SJSA1 (cell line): ENCODE results near the gene IFI44. TPM values are rescaled to one million over a fixed set of nuclear protein-coding genes. Genes with fewer than 3 reads are reported as not detected.

Source experiments
- DNase-seq, 2 experiments: peaks; one replicate each; pipeline ENCODE4 v3.0.0-alpha.2; 2015 to 2020; ENCODE audit warnings: low spot score in 2 of 2, low read depth in 1 of 2
- H3K27ac ChIP-seq: fragments of 250-450 bp; sonication (Bioruptor Pico); 2 replicates; pipeline ENCODE4 v1.5.1; 2020; ENCODE audit warnings: mild to moderate bottlenecking, moderate library complexity
- H3K27me3 ChIP-seq: fragments of 250-450 bp; sonication (Bioruptor Pico); replicated peaks from 2 replicates; pipeline ENCODE4 v1.5.1; 2020; ENCODE audit warnings: mild to moderate bottlenecking, moderate library complexity
- H3K36me3 ChIP-seq: fragments of 250-450 bp; sonication (Bioruptor Pico); 2 replicates; pipeline ENCODE4 v1.5.1; 2020; ENCODE audit warnings: mild to moderate bottlenecking
- H3K4me1 ChIP-seq: fragments of 250-450 bp; sonication (Bioruptor Pico); replicated peaks from 2 replicates; pipeline ENCODE4 v1.6.1; 2021; ENCODE audit warnings: mild to moderate bottlenecking
- H3K4me3 ChIP-seq: fragments of 250-450 bp; sonication (Bioruptor Pico); 2 replicates; pipeline ENCODE4 v1.5.1; 2020; ENCODE audit warnings: mild to moderate bottlenecking
- H3K9me3 ChIP-seq: fragments of 250-450 bp; sonication (Bioruptor Pico); replicated peaks from 2 replicates; pipeline ENCODE4 v1.5.1; 2020; ENCODE audit warnings: mild to moderate bottlenecking
- total RNA-seq: library from RNA; depleted of rRNA; stranded (reverse); fragments of >200 nt; shearing (Covaris generic); gene quantifications from 2 replicates; pipeline ENCODE4 v1.2.3, GENCODE V29; 2014

Gene IFI44
- total RNA-seq, 1 experiment from 2014 or later: 29.8 TPM

DNA sequence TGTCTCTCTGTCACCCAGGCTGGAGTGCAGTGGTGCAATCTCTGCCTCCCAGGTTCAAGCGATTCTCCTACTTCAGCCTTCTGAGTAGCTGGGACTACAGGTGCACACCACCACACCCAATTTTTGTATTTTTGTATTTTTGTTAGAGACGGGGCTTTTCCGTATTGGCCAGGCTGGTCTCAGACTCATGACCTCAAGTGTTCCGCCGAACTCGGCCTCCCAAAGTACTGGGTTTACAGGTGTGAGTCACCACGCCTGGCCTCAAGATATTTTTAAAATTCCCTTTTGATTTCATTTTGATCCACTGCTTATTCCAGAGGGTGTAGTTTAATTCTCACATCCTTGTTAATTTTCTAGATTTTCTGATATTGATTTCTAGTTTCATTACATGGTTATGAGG lies 25.6 kb upstream of the IFI44 start:
- H3K4me1 ChIP-seq: peaks cover 20% of the 10 kb centered on the region
- H3K27ac ChIP-seq: no peak overlapping the region
- H3K27me3 ChIP-seq: no peaks in the 10 kb centered on the region
- DNase-seq: no peak
- no peak overlapping the region for H3K4me3 ChIP-seq
- no peaks in the 10 kb centered on the region for H3K36me3 ChIP-seq
- H3K9me3 ChIP-seq: no peaks in the 10 kb centered on the region

DNA sequence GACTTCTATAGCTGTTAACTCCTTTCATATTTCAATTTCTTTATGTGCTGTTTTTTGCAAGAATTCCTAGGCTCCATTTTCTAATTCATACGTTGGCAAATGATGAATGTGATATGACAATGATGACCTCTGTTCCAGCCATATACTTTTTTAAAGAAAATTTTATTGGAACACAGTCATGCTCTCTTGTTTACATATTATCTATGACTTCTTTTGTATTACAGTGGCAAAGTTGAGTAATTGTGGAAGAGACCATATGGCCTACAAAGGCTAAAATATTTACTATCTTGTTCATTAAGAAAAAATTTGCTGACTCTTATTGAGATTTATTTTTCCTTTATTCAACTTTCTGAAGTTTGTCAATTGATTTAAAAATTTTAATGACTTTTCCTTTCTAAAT lies 22.3 kb upstream of the IFI44 start:
- Histone ChIP-seq H3K4me3 (no peak overlapping the region), H3K9me3 (no peaks in the 10 kb centered on the region), H3K27ac (no peak overlapping the region), H3K36me3 (no peaks in the 10 kb centered on the region), H3K27me3 (no peaks in the 10 kb centered on the region), H3K4me1 (peaks cover 3% of the 10 kb centered on the region; the same call in 1 of the 2 replicates)
- no peak for DNase-seq

DNA sequence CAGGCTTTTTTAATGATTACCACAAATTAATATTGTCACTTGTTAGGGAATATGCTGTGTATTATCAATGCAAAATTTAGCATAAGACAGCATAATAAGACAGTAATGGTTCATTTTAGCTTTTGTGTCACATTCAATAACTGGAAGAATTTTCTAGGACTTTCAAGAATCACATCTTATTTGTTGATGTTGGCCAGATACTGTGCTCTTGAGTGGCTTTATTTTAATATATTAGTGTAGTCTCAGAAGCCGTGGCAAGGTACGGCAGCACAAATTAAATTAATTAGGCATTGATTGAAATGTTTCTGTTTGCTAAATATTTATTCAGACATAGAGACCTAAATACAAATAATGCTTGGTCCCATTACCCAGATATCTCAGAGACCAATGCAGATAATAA lies 19.0 kb upstream of the IFI44 start:
- DNase-seq: no peak
- Histone ChIP-seq H3K9me3 (no peaks in the 10 kb centered on the region), H3K4me3 (no peak overlapping the region), H3K36me3 (no peaks in the 10 kb centered on the region), H3K27me3 (no peaks in the 10 kb centered on the region), H3K4me1 (peaks cover 3% of the 10 kb centered on the region; the same call in 1 of the 2 replicates), H3K27ac (no peak overlapping the region)

DNA sequence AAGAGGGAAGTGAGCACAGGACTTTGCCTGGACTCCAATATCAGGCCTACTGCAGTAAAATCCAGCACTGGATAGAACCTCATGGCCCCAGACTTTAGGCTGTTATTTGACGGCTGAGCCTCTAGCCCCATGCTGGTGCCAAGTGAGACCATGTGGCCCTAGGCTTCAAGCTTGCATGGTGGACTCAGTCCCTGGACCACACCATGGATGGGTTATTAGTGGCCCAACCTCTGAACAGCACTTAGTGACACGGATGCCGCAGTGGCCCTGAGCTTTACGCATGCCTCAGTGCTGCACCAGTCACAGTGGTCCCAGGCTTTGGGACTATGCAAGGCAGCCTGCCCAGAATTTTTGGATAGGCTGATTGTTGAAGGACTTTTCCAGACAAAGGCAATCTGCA lies 16.4 kb upstream of the IFI44 start:
- DNase-seq: no peak
- Histone ChIP-seq H3K9me3 (no peaks in the 10 kb centered on the region), H3K27me3 (no peaks in the 10 kb centered on the region; the same call in 1 of the 2 replicates), H3K36me3 (no peaks in the 10 kb centered on the region), H3K4me3 (no peak overlapping the region), H3K4me1 (no peaks in the 10 kb centered on the region), H3K27ac (no peak overlapping the region)

DNA sequence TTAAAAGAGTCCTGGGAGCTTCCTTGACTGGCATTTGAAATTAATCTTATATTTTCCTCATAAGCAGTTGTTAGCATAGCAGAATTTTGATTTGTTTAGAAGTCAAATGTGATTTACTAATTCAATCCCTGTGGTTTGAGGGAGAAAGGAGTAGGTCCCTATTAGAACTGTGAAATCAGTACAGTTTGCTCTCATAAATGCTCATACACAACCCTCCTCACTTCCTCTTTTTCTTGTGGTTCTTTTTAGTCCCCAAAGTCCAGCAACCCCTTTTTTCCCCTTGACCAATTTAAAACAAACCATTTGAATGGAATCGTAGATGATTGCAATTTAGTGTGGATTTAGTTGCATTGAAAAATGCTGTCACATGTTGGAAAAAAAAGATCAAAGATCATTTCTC lies 9.2 kb upstream of the IFI44 start:
- Histone ChIP-seq H3K27me3 (no peaks in the 10 kb centered on the region; the same call in 1 of the 2 replicates), H3K9me3 (no peaks in the 10 kb centered on the region), H3K4me1 (no peaks in the 10 kb centered on the region), H3K36me3 (no peaks in the 10 kb centered on the region), H3K27ac (no peak overlapping the region), H3K4me3 (no peak overlapping the region)
- DNase-seq: no peak

DNA sequence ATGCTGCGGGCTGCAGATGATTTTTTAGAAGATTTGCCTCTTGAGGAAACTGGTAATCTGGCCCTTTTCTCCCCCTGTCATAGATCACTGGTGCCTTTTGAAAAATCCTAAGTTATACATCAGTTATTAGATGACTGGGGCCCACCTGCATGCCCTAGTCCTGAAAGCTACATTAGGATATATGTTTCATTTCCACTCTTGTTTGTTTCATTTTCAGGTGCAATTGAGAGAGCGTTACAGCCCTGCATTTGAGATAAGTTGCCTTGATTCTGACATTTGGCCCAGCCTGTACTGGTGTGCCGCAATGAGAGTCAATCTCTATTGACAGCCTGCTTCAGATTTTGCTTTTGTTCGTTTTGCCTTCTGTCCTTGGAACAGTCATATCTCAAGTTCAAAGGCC lies 8.1 kb upstream of the IFI44 start:
- Histone ChIP-seq H3K4me1 (no peaks in the 10 kb centered on the region), H3K9me3 (no peaks in the 10 kb centered on the region), H3K4me3 (no peak overlapping the region), H3K36me3 (no peaks in the 10 kb centered on the region), H3K27me3 (no peaks in the 10 kb centered on the region; the same call in 1 of the 2 replicates), H3K27ac (no peak overlapping the region)
- DNase-seq: no peak

DNA sequence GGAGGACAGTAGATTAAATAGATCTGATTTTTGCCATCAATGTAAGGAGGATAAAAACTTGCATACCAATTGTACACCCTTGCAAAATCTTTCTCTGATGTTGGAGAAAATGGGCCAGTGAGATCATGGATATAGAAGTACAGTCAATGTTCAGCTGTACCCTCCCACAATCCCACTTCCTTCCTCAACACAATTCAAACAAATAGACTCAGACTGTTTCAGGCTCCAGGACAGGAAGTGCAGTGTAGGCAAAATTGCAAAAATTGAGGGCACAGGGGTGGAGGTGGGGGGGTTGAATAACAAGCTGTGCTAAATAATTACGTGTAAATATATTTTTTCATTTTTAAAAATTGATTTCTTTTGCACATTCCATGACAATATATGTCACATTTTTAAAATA lies 3.9 kb upstream of the IFI44 start:
- H3K4me3 ChIP-seq: no peak overlapping the region
- H3K27me3 ChIP-seq: no peaks in the 10 kb centered on the region
- H3K4me1 ChIP-seq: peaks cover 4% of the 10 kb centered on the region; the same call in 1 of the 2 replicates
- DNase-seq: no peak
- no peaks in the 10 kb centered on the region for H3K9me3 ChIP-seq
- H3K27ac ChIP-seq: no peak overlapping the region
- no peaks in the 10 kb centered on the region for H3K36me3 ChIP-seq

DNA sequence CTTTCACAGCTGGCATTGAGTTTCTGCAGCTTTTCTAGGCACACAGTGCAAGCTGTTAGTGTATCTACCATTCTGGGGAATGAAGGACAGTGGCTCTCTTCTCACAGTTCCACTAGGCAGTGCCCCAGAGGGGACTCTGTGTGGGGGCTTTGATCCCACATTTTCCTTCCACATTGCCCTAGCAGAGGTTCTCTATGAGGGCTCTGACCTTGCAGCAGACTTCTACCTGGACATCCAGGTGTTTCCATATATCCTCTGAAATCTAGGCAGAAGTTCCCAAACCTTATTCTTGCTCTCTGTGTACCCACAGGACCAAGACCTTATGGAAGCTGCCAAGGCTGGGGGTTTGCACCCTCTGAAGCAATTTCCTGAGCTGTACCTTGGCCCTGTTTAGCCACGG lies 2.4 kb upstream of the IFI44 start:
- H3K9me3 ChIP-seq: no peaks in the 10 kb centered on the region
- peaks cover 13% of the 10 kb centered on the region for H3K4me1 ChIP-seq
- no peaks in the 10 kb centered on the region for H3K27me3 ChIP-seq
- no peak overlapping the region for H3K27ac ChIP-seq
- H3K4me3 ChIP-seq: no peak overlapping the region
- peaks cover 3% of the 10 kb centered on the region; the same call in 1 of the 2 replicates for H3K36me3 ChIP-seq
- no peak for DNase-seq

DNA sequence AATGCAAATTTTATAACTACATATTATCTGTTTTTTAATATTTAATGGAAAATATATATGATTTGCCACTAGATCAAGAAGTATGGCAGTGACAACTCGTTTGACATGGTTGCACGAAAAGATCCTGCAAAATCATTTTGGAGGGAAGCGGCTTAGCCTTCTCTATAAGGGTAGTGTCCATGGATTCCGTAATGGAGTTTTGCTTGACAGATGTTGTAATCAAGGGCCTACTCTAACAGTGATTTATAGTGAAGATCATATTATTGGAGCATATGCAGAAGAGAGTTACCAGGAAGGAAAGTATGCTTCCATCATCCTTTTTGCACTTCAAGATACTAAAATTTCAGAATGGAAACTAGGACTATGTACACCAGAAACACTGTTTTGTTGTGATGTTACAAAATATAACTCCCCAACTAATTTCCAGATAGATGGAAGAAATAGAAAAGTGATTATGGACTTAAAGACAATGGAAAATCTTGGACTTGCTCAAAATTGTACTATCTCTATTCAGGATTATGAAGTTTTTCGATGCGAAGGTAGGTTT lies 556 bp downstream of the IFI44 start:
- Histone ChIP-seq H3K4me3 (peak overlapping the region; percentile 32), H3K4me1 (peaks cover 17% of the 10 kb centered on the region), H3K27ac (peak overlapping the region; percentile 34), H3K9me3 (no peaks in the 10 kb centered on the region), H3K27me3 (no peaks in the 10 kb centered on the region), H3K36me3 (peaks cover 3% of the 10 kb centered on the region)
- DNase-seq: peak in 1 of 2 experiments; percentile 44

DNA sequence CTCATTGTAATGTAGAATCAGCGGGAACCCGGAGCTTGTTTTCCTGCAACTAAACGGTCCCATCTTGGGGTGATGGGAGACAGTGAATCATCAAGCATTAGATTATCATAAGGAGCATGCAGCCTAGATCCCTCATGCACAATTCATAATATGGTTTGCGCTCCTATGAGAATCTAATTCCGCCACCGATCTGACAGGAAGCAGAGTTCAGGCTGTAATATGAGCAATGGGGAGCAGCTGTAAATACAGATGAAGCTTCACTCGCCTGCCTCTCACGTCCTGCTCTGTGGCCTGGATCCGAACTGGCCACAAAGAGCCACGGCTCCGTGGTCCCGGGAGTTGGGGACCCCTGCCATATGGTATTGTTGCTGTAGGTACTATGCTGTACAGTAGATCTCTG lies 1.6 kb downstream of the IFI44 start:
- H3K4me3 ChIP-seq: peak overlapping the region; percentile 32
- peak overlapping the region; percentile 34 for H3K27ac ChIP-seq
- DNase-seq: peak in 1 of 2 experiments; percentile 60
- H3K36me3 ChIP-seq: peaks cover 8% of the 10 kb centered on the region
- no peaks in the 10 kb centered on the region for H3K27me3 ChIP-seq
- peaks cover 17% of the 10 kb centered on the region for H3K4me1 ChIP-seq
- no peaks in the 10 kb centered on the region for H3K9me3 ChIP-seq

DNA sequence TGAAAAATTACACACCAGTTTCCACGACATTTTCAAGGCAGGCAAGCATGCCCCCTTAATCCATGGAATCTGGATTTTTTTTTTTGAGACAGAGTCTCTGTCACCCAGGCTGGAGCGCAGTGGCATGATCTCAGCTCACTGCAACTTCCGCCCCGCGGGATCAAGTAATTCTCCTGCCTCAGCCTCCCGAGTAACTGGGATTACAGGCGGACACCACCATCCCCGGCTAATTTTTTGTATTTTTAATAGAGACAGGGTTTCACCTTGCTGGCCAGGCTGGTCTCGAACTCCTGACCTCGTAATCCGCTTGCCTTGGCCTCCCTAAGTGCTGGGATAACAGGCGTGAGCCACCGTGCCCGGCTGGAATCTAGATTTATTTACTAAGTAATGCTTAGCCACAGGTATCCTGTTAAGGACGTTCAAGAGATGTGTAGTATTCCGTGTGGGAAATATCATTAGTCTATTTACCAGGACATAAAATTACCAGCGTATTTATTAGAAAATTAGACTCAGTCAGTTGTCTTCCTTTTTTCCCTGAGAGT lies 2.5 kb downstream of the IFI44 start:
- Histone ChIP-seq H3K27ac (peak overlapping the region; percentile 34), H3K27me3 (no peaks in the 10 kb centered on the region), H3K4me1 (peaks cover 17% of the 10 kb centered on the region), H3K36me3 (peaks cover 8% of the 10 kb centered on the region), H3K9me3 (no peaks in the 10 kb centered on the region), H3K4me3 (no peak overlapping the region)
- peak in 1 of 2 experiments; percentile 4 for DNase-seq

DNA sequence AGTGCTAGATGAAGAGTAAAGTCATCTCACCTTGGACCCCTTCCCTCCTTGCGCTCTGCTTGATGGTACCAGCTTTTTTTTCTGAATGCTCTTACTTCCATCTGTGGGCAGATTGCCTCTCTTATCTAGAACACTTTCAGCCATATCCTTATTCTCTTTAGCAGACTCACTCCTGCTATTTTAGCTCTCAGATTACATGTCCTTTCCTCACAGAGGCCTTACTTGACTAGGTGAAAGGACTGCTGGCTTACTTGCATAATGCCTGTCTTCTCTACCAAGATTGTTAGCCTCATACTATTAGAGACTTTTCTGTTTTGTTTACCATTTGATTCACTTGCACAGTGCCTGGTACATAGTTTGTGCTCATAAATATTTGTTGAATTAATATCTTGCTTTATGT lies 9.3 kb downstream of the IFI44 start:
- Histone ChIP-seq H3K27me3 (no peaks in the 10 kb centered on the region), H3K27ac (no peak overlapping the region), H3K9me3 (no peaks in the 10 kb centered on the region), H3K4me1 (no peaks in the 10 kb centered on the region), H3K4me3 (no peak overlapping the region), H3K36me3 (peaks cover 50% of the 10 kb centered on the region)
- no peak for DNase-seq

DNA sequence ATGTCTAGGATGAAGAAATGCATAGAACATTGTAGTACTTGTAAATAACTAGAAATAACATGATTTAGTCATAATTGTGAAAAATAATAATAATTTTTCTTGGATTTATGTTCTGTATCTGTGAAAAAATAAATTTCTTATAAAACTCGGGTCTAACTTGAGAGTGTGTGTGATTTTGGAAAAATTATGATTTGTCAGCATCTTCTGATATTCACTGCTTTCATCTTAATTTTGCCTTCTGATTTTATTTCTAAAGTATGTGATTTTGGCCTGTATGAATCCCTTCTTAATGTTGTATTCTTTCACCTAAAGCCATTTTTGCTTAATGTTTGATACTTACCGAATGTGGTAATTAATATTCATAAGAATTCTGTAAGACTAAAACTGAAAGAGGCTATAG lies 14.3 kb downstream of the IFI44 start:
- no peak overlapping the region for H3K27ac ChIP-seq
- peaks cover 44% of the 10 kb centered on the region for H3K36me3 ChIP-seq
- H3K27me3 ChIP-seq: no peaks in the 10 kb centered on the region
- H3K9me3 ChIP-seq: no peaks in the 10 kb centered on the region
- no peak overlapping the region for H3K4me3 ChIP-seq
- DNase-seq: no peak
- H3K4me1 ChIP-seq: no peaks in the 10 kb centered on the region

DNA sequence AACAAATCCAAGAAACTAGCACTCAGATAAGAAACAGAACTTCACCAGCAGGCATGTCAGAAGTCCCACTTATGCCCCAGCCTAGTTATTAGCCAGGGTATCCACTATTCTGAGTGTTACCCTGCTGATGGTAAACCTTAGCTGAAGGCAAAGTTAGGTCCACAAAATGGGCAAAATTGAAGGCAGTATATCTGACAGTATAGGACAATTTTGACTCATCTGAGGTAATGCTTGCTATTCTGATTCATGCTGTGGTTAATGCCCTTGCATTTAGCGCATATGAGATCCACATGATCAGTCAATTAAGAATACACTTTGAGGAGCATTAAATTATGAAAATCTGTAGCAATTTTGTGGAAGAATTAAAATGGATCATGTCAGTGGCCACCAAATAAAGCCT lies 15.1 kb downstream of the IFI44 start:
- Histone ChIP-seq H3K4me1 (no peaks in the 10 kb centered on the region), H3K36me3 (peaks cover 36% of the 10 kb centered on the region), H3K9me3 (no peaks in the 10 kb centered on the region), H3K27ac (no peak overlapping the region), H3K4me3 (no peak overlapping the region), H3K27me3 (no peaks in the 10 kb centered on the region)
- DNase-seq: no peak

DNA sequence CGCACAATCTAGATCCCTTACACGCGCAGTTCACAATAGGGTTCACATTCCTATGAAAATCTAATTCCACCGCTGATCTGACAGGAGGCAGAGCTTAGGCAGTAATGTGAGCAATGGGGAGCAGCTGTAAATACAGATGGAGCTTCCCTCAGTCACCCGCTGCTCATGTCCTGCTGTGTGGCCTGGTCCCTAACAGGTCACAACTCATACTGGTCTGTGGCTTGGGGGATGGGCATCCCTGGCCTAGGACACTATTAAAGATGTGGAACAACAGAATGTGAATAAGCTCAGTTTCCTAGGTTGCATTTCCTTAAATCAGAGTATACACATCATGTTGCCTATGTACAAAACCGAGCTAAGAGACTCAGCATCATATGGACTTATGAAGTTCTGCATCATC lies 16.2 kb downstream of the IFI44 start:
- no peak overlapping the region for H3K4me3 ChIP-seq
- no peaks in the 10 kb centered on the region for H3K4me1 ChIP-seq
- H3K27ac ChIP-seq: no peak overlapping the region
- peaks cover 27% of the 10 kb centered on the region for H3K36me3 ChIP-seq
- H3K27me3 ChIP-seq: no peaks in the 10 kb centered on the region
- no peak for DNase-seq
- no peaks in the 10 kb centered on the region for H3K9me3 ChIP-seq
